ENCODE data around the gene FASN.

The FASN gene

DNA sequence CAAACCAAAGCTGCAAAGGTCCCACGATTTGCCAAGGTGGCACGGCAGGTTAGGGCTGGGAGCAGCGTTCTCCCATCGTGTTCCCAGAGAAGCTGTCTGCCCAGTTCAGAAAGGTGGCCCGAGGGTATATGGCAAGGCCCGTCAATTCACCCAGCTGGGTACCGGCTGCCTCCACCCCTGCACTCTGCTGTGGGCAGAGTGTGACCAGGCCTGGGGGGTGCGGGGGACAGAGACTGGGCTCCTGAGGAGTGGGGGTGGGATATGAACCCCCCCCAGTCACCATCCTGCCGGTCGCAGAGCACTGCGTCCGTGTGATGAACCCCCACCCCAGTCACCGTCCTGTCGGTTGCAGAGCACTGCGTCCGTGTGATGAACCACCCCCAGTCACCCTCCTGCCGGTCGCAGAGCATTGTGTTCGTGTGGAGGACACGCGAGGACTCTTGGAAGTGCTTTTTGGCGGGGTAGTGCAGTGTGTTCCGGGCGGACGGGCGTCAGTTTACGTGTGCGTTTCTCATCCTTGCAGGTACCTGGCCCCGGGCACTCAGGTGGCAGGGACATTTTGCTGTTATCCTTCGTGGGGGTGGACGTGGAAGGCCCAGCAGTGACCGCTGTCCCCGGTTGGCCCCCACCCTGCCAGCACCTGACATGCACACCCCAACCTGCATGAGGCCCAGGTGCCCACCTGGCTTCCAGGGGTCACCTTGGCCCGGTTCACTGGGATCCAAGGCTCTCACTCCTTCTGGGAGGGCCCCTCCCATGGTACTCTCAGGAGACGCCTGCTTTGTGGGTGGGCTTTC, 2.7 kb upstream of the FASN start:
- DNase-seq: no peak

DNA sequence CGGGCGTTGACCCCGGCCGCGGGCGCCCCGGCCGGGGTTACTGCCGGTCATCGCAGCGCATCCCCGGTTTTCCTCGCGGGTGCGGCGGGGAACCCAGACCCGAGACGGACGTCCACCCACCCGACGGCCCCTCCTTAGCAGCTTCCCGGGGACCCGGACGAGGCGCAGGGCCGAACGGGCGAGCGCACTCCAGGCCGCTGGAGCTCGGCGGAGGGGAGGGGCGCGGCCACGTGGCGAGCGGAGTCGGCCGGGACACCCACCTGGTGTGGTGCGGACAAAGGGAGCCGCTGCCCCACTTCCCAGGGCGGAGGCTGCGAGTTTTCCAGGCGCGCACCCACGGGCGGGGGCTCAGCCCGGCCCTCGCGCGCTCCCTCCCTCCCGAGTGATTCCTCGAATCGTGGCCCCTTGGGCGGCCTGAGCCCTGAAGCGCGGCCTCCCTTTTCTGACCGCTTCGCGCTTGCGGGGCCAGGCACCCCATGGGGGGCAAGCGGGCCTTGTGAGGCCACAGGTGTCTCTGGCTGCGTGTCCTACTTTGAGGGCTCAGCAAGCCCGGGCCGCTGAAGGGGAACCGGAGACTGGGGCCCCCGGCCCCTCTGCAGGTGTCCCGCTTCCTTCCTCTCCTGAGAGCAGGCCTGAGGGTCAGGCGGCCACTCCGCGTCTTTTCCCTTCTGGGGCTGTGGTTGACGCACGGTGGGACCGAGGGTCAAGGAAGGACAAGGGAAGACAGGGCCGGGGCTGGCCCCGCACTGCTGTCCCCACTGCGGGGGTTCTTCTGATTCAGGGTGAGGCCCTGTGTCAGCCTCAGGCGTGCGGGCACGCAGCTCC, 1.1 kb upstream of the FASN start:
- DNase-seq: no peak

DNA sequence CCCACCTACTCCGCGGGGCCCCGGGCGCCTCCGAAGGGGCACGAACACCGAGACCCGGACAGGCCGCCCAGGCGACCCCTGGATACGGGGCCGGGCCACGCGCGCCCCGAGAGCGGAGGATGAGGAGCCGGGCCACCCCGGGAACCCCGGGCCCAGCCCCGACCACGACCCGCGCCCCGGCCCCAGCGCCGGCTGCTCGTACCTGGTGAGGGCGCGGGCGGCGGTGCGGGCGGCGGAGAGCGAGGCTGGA, 192 bp downstream of the FASN start:
- no peak for DNase-seq

DNA sequence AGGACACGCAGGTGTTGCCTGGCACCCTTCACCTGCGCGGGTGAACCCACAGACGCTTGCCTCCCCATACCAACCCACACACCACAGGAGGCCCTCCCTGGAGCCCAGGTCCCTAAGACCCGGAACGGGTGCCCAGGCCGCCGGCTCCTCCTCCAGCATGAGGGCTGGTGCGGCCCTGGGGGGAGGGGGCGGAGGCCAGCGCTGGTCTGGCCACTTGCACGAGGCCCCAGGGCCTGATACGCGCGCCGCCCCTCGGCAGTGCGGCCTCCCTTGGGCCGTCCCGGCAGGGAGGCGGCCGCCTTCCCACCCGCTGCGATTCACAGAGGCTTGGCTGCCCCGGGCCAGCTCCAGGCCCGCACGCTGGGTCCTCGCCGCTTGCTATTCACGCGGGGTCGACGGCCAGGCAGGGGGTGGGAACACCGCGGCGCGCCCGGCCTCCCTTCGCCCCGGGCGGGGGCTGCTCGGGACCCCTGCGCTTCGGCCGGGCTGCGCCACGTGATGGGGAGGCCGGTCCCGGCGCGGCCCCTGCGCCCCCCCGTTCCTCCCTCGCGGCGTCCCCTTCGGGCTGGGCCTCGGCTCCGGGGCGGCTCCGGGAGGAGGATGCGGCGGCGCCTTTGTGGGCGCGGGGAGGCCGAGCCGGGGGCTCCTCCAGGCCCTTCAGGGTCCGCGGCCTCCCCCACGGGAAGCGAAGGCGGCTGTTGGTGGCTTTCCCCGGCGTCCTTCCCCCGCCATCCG, 685 bp downstream of the FASN start:
- no peak for DNase-seq

GRCh38 chr17:82096709-82097183, 1.3 kb downstream of the FASN start:
- DNase-seq: no peak

DNA sequence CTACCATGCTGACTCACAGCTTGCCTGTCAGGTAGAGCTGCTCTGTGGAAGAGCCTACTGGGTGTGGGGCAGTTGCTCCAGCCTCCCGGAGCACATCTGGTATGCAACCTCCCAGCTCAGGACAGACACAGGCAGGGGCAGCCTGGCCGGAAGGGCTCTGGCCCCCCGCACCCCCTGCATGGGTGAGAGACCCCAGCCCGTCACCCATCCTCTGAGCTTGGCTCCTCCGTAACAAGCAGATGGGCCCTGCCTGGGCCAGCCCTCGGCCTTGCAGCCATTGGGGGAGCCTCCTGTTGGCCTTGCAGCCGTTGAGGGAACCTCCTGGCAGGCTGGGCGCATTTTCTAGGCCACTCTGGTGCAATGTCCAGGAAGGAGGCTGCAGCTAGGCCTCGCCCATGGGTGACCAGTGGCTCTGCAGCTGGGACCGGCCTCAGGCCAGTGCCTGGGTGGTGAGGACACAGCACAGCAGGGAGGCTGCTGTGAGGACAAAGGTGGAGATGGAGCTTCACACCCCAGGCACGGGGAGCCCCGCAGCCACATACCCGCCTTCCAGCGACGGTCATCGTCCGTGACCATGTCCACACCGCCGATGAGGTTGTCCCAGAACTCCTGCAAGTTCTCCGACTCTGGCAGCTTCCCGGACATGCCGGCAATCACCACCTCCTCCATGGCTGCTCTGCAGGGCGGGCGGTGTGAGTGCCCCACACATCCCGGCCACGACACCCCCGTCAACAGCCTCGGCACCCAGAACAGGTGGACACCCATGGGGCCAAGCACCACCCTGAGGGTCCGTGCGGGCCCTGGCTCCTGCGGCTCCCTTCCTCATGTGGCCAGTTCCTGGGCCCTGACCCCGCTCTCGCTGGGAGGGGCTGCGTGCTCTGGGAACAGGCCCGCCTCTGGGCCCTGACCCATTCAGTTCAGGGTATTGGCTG, 2.0 kb downstream of the FASN start:
- DNase-seq: no peak

DNA sequence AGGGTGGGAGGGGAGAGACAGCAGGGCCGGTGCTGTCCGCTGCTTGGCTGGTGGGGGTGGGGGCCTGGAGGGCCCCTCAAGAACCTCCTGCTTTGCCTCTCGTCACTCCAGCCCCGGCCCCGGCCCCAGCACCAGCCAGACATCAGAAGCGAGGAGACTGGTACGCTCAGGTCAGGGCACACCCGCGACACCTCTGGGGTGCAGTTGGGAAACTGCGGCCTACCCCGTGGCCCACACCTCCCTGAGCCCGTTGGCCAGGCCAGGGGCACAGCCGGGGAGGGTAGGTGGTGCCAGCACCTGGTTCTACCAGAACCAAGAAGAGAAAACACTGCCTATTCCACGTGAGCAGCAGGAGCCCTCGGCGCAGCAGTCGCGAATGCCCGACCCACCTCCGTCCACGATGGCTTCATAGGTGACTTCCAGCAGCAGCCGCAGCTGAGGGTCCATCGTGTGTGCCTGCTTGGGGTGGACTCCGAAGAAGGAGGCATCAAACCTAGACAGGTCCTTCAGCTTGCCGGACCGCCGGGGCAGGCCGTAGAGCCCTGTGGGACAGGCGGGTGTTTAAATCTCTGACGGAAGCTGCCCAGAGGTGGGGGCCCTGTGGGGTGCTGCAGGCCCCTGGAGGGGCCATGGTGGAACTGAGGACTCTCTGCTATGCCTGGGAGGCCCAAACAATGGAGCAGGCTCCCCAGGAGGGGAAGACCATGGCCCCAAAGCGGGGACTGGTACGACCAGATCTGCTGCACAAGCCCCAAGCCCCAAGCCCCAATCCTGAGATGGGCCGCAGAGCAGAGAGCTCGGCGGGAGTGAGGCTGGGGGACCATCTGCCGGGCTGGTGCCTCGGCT, 2.9 kb downstream of the FASN start:
- no peak for DNase-seq

DNA sequence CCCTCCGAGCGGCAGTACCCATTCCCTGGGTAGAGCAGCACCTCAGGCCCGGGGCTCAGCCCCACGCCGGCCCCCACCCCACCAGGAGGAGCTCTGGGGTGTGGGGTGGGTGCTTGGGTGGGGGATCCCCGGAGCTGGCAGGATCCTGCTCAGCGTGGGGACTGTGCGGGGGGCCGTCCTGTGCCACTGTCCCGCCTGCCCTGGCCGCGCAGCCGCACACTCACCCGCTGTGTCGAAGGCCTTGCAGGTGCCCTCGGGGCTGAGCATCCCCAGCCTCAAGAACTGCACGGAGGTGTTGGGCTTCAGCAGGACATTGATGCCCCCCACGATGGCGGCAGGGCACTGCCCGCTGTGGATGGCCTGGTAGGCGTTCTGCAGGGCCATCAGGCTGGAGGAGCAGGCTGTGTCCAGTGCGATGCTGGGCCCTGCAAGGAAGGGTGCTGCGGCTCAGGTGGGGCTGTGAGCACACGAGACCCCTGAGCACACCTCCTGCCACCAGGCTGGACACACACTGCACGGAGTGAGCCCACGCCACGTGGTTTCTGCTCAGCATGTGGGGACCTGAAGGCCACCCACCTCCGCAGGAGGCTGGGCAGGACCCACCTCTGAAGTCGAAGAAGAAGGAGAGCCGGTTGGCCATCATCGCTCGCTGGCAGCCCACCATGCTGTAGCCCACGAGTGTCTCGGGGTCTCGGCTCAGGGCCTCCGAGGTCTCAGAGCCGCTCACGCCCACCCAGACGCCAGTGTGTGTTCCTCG, 4.9 kb downstream of the FASN start:
- no peak for DNase-seq

GRCh38 chr17:82092628-82092994, 5.4 kb downstream of the FASN start:
- no peak for DNase-seq

DNA sequence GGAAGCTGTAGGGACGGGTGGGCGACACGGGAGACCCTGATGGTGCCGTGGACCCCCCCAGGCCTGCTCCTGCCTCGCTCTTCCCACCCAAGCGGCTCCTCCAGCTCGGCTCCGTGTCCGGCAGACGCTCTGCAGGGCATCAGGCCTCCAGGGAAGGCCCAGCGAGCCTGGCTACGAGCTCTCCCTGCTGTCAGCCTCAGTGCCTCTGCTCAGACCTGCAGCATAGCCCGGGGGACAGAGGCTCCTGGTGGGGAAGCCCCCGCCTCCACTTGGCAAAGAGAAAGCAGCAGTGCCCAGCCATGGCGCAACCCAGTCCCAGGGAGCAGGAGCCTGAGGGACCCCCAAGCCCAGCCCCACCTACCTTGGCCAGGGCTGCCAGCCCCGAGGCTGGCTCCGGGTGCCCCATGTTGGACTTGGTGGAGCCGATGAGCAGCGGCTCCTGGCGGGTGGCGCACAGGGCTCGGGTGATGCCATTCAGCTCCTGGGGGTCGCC, 5.9 kb downstream of the FASN start:
- DNase-seq: no peak

DNA sequence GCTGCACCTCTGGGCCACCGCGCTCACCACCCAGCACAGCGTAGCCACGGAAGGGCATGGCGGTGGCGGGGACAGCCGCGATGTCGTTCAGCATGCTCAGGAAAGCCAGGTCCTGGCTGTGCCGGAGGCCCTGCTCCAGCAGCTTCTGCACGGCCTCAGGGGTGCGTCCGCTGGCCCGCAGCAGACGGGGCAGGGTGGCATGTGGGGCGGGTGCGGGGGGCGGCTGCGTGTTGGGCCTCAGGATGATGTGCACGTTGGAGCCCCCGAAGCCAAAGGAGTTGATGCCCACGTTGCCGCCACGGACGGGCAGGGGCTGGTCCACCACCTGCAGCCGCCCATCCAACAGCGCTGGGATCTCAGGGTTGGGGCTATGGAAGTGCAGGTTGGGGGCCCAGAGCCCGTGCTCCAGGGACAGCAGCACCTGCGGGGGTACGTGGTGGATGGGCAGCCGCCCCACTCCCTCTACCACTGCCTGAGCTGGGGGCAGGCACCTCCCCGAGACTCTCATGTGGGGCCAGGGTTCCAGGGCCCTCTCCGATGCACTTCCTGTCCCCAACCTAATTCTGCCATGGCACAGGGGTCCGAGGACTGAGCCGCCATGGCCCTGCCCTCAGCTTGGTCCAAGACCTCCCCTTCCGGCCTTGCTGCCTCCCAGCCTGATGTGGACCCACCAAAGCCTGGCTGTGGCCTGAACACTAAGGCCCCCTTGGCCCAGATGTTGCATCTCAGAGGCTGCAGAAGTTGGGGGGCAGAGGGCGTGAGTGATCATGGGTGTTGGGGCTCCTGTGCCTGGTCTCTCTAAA, 6.6 kb downstream of the FASN start:
- no peak for DNase-seq

- no peak for DNase-seq
Observed at GRCh38 chr17:82090549-82091263, 7.3 kb downstream of the FASN start.

DNA sequence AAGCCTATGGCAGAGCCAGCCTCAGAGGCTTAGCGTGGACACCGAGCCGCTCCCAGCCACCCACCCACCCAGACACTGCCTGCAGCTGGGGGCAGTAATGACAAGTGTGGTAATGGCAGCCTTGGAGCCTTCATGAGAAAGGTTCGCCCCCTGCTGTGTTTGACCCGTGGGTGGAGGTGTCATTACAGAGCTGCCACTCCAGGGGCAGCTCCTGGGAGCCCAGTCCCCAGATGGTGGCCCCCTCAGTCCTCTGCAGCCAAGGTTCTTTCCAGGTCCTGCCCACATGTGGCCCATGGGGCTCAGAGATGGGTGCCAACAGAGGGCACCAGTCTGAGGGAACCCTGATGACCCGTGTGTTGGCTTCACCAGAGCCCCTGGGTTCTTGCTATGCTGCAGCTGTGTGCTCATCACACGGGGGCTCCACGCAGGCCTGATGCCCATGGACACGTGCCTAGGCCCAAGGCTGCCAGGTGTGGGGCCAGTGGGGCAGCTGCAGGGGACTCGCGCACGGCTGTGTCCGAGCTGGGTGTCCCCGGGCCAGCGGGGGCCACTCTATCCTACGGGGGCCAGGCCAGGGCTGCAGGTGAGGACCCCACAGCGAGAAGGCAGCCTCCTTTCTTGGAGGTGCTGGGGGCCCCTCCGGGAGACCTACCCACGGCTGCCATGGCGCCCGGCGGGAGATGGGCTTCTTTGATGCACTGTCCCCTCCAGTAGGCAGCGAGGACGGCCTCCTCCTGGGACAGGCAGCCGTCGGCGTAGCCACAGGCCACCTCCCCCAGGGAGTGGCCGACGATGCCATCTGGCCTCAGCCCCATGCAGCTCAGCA, 8.1 kb downstream of the FASN start:
- DNase-seq: no peak

DNA sequence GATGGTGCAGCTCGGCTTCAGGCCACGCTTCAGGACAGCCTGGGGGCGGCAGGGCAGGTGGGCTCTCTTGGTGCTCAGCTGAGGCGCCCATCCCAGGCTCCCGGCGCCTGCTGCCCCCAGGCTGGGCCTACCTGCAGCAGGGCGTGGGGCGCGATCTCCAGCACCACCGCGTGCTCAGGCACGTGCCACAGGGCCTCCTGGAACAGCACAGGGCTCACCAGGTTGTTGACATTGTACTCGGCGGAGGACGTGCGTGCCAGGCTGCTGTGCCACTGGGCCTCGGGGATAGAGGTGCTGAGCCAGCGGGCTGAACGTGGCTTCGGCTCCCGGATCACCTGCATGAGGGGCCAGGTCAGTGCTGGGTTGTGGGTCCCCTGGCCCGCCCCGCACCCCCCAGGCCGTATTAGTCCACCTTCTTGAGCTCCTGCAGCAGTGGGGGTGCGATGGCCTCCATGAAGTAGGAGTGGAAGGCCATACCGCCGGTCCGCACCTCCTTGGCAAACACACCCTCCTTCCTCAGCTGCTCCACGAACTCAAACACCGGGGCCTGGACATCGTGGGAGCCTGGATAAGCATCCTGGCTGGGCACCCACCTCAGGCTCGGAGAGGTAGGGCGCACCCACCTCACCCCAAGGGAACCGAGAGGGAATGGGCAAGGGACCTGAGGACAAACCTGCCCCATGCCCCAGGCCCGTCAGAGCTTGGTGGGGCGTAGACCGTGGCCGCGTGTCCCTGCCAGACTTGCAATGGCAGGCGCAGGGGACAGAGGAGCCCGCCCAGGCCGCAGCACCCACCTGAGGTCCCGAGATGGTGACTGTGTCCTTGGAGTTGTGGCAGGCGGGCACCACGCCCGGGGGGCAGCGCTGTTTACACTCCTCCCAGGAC, 9.0 kb downstream of the FASN start:
- DNase-seq: no peak

GRCh38 chr17:82087961-82088837, 9.8 kb downstream of the FASN start:
- DNase-seq: no peak

Measured in NCI-H187 treated with DMSO at 0.1 percent for 48 hours (cell line).